NCI-H345 treated with DMSO at 0.1 percent for 48 hours (cell line): ENCODE results near the gene LYRM4.

Source experiments
- DNase-seq: peaks from one replicate; lab custom pipeline; 2025; ENCODE audit not compliant: unreplicated experiment; lab: John Stamatoyannopoulos, UW

LYRM4 gene

DNA sequence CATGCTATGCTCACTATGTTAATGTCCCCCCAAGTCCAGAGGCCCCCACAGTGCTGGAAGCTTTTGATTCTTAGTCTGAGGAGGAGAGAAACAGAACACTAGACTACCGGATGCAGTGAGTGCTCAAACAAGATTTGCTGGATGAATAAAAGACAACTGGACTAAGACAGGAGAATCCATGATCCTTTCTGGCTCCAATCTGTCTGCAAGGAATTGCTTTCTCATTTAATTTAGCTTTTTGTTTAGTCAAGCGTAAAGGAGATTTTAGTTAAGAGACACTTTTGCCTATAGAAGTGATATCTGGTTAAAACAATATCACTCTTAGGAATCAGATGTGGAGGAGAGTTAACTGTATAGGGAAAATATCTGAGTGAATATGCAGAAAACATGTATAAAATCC is 13.5 kb downstream of the LYRM4 start:
- no peak for DNase-seq

DNA sequence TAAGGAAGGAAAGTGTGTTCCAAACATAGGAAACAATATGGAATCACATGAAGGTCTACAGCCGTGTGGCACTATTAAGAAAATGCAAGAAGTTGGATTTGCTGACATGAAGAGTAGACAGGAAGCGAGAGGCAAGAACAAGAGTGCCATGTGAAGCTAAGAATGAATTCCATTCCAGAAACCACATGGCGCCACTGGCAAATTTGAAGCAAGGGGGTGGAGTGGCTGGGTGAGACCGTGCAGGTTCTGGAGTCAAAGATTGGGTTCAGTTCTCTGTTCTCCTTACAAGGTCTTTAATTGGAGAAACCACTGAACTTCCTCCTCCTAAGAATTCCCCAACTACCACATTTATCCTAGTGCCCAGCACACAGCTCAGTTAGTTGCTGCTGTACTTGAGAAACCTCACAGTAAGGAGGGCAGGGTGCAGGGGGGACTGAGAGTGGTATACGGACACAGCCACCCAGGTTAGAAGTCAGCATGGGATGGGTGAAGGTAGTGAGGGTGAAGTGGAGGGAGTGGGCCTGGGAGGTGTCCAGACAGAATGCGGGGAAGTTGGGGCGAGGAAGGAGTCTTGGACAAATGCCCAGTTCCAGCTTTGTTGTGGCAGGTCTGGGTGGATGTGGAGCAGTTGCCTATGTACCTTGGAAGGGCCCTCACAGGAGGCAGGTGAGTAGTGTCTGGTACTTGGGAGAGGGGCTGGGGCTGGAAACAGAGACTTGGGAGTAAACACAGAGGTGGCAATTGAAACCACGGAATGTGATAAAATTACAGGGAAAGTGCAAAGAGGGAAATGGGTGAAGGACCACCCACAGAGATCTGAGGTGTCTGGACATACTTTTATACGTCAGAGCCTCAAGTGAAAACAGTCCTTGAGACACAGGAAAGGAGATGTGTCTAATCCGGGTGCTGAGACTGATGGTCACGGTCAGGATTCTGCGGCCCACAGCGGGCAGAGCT is 14.3 kb downstream of the LYRM4 start:
- no peak for DNase-seq

DNA sequence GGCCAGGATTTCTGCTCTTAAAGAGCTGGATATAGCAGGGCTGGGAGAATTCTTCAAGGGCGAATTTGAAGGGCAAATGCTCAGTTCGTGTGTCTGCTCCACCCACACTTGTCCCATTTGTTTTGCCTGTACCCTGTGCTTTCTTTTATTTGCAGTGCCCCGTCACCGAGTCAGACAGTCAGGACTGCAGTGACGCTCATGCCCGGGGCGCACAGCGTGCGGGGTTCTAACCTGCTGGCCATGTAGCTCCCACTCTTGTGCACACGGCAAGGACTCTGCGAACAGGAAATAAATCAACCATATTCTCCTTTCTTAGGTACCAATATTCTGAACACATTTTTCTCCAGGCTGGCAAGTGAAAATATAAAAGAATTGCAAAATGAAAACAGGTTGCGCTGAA is 17.7 kb downstream of the LYRM4 start:
- no peak for DNase-seq

DNA sequence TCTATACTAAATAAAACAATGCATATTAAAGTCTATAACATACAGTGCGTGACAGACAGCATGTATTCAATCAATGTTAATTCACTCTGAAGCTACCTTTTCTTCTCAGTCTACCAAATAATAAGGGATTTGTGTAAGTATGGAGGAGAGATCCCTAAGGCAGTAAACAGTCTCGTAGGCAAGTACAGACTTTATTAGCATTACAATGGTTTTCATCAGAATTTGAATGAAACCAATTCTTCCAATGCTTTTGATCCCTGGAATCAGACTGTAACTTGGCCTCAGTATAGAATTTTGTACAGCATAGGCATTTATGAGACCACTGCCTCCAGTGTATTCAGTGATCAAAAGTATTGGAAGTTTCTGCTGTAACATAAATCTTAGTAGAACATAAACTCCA is 19.5 kb downstream of the LYRM4 start:
- DNase-seq, result no peak

DNA sequence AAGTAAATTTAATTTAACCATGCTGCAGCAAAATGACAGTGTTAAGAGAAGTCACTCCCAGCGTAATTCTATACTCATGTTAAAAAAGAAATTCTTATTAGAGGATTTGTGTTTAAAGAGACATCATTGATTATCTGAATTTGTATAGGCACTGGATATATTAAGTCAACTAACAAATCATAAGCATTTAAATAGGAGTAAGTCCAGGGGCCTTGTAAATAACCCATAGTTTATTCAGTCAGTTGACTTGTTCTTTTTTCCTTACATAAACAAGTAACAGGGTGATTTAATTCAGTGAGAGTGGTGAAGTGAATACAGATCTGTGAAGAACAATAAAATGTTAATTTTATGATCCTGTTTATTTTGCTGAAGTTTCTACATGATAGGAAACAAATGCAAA is 22.4 kb downstream of the LYRM4 start:
- no peak for DNase-seq

DNA sequence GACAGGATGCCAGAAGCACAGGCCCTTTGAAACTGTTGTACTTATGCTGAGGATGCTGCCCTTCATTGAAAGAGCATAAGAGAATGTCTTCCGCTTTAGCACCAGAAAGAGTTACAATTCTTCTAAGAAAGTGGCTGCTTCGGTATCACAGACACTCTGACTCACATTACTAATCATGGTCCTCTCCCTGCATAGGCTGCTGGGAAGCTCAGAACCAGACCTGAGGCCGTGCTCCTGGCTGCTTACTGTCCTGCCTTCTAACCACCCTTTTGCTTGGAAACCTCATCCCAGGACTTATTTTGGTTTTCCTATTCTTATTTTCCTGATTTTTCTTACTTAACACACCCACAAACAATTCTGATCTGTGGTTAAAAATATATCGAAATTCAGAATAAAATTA is 22.9 kb downstream of the LYRM4 start:
- no peak for DNase-seq

DNA sequence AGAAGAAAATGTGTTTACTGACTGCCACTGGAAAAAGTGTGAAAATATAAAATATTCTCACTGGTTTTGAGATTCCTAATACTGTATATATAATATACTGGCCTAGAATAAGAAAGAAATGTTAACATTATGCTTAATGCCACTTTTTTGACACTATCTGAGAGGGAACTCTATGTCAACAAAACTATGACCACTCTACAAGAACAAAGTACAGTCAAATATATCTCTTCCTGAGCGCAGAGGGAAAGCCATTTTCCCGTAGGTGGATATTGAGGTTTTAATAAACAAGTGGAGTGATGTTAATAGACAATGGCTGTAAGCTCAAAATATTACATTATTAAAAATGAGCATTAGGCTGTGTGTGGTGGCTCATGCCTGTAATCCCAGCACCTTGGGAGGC is 24.9 kb downstream of the LYRM4 start:
- no peak for DNase-seq

DNA sequence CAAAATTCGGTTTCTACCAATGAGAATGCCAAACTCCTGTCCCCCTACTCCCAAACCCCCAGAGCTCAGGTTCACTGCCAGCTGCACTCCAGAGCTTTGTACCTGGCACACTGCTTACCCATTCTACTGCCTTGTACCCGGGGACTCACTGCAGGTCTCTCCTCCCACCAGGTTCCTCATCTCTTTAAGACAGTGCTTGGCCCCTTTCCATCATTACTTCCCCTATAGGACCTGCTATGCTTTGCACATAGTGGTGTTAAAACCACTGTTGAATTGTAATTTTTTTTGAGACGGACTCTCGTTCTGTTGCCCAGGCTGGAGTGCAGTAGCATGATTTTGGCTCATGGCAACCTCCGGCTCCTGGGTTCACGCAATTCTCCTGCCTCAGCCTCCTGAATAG is 25.9 kb downstream of the LYRM4 start:
- no peak for DNase-seq

DNA sequence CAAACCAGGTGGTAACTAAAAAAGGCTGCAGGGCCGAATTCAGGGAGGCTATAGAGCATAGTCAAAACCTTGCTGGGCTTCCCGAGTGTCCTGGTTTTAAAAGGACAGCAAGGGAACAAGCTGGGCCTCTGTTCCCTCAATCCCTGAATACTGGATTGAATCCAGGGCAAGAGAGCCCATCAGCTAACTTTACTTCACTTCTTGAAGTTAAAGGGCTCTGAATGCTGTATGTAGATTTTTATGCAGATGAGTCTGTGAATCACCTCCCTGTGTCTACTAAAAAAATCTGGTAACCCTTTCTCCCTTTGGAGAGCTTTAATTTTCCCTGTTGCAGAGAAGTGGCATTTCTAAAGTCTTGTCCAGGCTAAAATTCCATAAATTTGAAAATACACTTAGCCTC is 29.5 kb downstream of the LYRM4 start:
- no peak for DNase-seq

DNA sequence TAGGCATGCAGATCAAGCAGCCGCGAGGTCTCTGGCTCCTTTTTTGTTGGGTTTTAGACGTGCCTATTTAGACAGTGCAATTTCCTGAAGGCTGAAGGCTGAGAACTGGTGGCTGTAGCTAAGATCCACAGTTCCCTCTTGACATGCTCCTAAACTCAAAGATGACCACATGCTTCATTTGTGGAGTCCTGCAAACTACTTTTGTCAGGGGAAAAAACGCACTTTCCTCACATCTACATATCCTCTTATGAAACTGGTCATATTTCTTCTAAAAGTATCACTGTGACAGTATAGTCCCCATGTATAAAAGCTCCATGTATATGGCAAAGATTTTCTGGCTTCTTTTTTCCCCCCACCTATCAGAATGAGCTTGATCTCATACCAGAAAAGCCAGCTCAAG is 30.7 kb downstream of the LYRM4 start:
- no peak for DNase-seq

DNA sequence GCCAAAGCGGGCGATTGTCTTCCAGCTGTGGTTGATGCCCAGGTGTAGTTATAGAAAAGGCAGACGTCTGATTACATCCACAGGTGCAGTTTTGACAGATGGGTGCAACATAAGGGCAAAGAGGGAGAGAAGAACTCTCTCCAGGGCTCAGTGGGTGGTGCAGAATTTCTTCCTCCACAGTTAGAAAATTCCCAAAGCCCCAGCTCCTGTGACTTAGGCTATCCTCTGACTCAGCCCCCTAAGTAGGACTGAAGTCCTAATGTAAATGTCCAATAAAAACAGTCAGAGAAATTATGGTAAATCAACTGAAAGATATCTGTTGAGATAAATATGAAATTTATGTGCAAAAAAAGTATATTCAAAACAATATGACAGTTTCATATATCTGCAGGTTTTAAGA is 31.4 kb downstream of the LYRM4 start:
- no peak for DNase-seq

DNA sequence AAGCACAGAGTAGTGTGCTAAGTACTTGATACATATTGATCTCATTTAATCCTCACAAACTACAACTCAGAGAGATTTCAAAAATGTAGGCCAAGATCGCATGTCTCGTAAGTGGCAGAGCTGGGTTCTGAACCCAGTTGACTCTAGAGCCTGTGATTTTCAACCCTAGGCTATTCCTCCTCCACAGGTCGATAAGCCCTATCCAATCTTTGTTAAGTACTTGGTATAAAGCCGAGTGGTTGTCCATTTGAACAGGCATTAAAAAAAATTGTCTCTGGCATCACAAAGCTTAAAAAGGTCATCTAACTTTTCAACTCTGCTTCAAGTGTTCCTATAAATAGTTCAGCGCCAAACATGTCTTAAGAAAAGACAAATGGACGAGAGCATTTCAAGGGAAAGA is 37.4 kb downstream of the LYRM4 start:
- no peak for DNase-seq

DNA sequence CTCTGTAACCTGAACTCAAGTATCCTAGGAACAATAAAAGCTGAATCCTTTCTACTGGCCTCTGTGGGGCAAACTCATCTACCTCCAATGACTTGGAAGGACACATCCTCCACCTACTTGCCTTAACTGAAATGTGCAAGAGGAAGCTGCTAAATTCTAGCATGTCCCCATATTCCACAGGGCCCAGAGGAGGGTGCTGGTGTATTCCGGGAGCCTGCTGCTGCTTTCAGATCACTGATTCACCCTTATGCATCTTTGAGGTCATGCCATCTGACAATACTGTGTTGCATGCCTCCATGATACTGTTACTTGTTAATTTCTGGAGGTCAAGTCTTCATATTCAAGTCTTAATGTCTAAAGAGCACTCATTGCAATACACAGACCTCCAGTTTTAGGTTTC is 40.3 kb downstream of the LYRM4 start:
- DNase-seq, result no peak

DNA sequence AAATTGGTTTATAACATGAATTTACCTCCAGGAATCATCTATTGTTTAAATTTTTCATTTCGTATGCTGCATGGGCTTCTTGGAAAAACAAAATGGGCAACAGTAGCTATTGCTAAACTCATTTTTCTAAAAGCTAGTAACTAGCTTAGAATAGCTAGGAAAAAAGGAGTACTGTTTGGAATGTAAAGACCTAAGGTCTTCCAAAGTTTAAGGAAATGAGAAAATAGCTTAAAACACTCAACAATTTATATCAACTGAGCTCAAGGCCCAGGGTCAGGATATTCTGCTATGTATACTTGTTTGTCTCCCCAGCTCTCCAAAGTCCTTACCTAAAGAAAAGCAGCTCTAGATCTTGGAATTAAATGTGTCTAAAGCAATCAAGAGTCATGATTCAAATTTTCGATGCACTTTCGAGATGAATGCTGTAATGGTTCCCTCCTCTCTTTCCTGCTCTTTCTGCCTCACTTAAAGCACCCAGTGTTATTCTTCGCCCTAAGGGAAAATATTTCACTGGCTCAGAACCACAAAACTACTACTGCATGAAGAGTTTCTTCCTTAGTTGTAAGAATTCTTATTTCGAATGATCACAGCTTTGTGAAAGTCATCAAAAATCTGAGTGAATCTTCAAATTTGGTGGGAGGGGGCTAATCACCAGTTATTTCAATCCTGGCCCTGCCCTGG is 41.6 kb downstream of the LYRM4 start:
- no peak for DNase-seq

DNA sequence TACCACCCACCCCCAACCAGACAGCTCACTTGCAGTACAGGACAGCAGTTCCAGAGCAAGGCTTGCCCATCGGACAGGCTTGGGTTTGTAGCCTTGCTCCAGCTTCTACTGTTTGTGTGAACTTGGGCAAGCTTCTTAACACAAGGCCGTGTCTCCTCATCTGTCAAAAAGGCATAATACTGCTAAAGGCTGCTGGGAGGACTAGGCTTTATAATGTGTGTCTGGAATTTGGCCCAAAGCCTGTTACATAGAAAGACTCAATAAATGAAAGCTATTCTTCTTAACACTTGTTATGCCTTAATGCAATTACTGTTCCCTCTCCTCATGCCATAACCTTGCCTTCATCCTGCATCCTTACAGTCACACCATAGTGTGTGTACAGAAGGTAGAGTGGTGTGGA is 43.4 kb downstream of the LYRM4 start:
- DNase-seq, result no peak

DNA sequence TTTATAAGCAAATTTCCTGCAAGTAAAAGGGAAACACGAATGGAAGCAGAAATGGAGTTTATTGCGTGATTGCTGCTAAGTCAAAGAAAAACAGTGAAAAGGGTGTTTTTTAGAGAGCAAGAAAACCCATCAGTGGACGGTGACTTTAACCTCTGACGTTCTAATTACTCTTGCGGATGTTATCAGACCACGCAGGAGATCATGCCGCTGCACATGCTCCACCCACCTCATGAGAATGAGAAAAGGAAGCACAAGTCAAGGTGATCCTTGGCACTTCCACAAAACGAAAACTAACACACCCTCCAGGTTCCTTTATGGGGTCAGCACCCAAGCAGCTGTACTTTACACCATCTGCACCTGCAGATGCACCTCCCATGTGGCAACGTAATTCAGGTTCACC is 45.0 kb downstream of the LYRM4 start:
- no peak for DNase-seq

DNA sequence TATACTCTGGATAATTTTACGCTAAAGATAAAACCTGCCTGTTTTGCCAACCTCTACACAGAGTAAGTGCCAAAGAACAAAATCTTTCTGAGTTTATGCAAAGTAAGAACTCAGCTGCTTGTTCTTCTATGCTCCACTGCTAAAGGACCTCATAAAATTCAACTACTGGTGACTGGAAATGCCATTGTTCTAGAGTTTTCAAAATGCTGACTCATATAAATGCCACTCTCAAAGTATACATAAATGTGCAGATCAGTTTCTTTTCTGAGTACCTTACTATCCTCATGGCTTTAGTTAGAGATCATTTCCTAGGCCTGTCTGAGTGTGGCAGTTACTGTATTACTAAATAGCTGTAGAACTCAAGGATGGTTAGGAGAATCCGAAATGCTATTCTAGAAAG is 45.6 kb downstream of the LYRM4 start:
- DNase-seq, result no peak

DNA sequence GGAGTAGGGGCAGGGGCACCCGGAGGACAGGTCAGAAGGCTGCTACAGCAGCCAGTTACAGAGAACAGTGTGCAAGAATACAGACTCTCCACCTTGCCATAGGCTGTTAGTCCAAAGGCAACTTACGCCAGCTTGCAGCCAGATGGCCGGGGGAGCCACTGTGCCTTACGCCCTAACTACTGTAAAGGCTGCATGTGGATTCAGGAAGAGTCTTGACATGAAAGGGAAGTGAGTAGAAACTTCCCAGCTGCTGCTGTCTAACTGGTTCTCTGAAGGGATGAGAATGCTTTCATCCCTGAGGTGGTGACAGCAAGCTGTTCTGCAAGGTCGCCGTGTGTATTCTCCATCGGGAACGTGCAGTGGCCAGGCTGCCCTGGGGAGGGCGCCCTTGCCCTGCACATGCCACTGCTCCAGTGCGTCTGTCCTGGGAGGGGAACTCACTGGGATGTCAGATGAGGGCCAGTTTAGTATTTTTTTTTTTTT is 46.1 kb downstream of the LYRM4 start:
- DNase-seq, result no peak

DNA sequence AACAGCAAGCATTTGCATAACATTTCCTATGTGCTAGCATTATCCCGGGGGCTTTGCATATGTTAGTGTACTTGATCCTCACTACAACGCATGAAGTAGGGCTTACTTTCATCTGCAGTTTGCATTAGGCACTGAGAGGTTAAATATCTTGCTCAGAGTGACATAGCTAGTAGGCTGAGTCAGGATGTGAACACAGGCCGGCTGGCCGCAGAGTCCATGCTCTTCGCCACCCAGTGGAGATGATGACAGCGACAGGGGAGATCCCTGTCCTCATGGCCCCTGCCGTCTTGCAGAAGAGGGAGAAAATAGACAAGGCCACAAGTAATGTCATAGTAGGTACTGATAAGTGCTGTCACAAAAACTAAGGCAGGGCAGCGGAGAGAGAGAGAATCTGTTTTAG is 46.9 kb downstream of the LYRM4 start:
- DNase-seq, result no peak

DNA sequence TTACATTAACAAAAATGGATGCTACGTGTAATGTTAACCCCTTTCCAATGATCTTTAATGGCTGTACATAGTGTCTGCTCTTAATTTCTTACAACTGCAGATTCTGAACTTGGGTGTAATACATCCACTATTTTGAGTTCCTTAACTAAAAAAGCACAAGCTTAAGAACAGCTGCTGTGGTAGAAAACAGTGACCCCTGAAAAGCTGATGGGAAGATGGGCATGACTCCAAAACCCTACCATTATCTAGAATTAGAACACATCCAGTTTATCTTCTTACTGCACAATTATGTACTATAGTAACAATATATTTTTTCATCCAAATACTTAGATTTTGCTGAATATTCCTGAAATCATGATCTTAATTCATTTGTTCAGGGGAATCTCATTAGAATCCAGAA is 49.3 kb downstream of the LYRM4 start:
- no peak for DNase-seq

DNA sequence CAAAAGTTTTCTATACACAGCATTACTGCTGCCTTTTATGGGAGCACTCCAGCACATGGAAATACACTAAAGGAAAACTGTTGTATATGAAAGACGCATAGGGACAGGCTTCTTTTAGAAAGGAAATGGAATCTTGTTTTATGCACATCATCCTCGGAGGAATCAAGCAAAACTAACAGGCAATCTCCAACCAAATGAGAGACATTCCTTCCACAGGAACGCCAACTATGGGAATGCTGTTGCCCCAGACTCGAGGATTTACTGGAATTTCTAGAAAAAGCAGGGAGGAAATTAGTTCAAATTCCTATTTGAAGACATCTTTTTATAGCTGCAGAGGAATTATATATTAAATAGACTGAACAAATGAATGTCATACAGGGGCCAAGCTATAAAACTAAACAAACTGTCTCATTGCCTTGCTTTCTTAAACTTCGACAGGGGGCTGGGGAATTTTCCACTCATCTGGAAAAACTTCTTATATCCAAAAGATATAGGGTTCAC is 52.2 kb downstream of the LYRM4 start:
- DNase-seq, result no peak

DNA sequence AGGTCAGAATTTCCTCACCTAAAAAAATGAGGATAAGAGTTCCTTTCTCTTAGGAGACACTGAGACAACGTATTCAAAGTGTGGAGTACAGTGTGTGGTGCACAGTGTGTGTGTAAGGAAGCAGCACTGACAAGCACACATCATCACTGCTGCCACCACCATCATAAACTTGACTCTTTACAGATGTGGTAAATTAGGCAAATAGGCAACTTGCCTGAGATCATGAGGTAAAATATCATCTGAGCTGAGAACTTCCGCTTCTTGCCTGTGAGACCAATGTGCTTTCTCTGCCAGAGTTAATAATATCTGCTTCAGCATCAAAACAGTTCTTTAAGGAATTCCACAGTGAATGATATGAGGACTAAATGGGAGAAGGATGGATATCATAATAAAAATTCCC is 52.7 kb downstream of the LYRM4 start:
- no peak for DNase-seq
